ENCODE results near the gene PRKCZ.

- TF ChIP-seq CTCF (IDR thresholded peaks at IDR 0.05) (no peak), POLR2A (IDR thresholded peaks at IDR 0.05) (no peak)
Measured at GRCh38 chr1:2137257-2138121, 87.3 kb downstream of the PRKCZ start.

Data from uterus (tissue), 2 donors.